ENCODE measurements around the gene PCDHGA9. TPM values are rescaled to one million over a fixed set of nuclear protein-coding genes. Genes with fewer than 3 reads are reported as not detected.

Gene PCDHGA9
- total and polyA plus RNA-seq, 2 of the 8 experiments (the other 6 are each of a cell fraction or from before 2014, with no cell fraction given) = 0.79 to 1.1 TPM

- TF ChIP-seq TAF7 (optimal IDR thresholded peaks at IDR 0.05; ENCODE audit: borderline replicate concordance, low read depth, low read length) (no peak), CEBPB (IDR thresholded peaks at IDR 0.05; ENCODE audit: low read depth, low read length) (no peak), YY1 (IDR thresholded peaks at IDR 0.05; ENCODE audit: low read depth, low read length) (peak; percentile 58; the same call in 1 of the 2 replicates), NANOG (IDR thresholded peaks at IDR 0.05; ENCODE audit: insufficient read depth, low read depth, low read length, poor library complexity, severe bottlenecking) (no peak), KDM1A (IDR thresholded peaks at IDR 0.05; ENCODE audit: borderline replicate concordance, low read length) (no peak), CREB1 (IDR thresholded peaks at IDR 0.05) (no peak), SP1 (IDR thresholded peaks at IDR 0.05; ENCODE audit: low read depth, low read length) (no peak), EZH2 (IDR thresholded peaks at IDR 0.05; ENCODE audit: low read depth, low read length, severe bottlenecking) (no peak), ASH2L (IDR thresholded peaks at IDR 0.05; ENCODE audit: low read length) (no peak), FOSL1 (IDR thresholded peaks at IDR 0.05; ENCODE audit: insufficient read depth, low read depth, low read length) (no peak), JUN (IDR thresholded peaks at IDR 0.05; ENCODE audit: low read depth, low read length) (no peak), RFX5 (IDR thresholded peaks at IDR 0.05; ENCODE audit: borderline replicate concordance, low read depth, low read length) (no peak), EGR1 (IDR thresholded peaks at IDR 0.05; ENCODE audit: borderline replicate concordance, low read depth, low read length) (no peak), RAD21 (IDR thresholded peaks at IDR 0.05 in 1 of 2, conservative IDR thresholded peaks at IDR 0.05 in 1 of 2; ENCODE audit: low read depth in 2 of 2, low read length in 2 of 2) (peak; percentile 88 to 90), SIN3A (conservative IDR thresholded peaks at IDR 0.05 in 1 of 2, IDR thresholded peaks at IDR 0.05 in 1 of 2; ENCODE audit: low read depth in 1 of 2, low read length in 2 of 2) (no peak), MAFK (IDR thresholded peaks at IDR 0.05; ENCODE audit: low read depth, low read length) (no peak)
Observed at GRCh38 chr5:141420855-141421488, 18.4 kb downstream of the PCDHGA9 start, which contains the start of gene PCDHGA11 (continued).

All from H1 (cell line).